ENCODE results near the gene CPM.

The CPM gene

GRCh38 chr12:68904351-68904962, 28.5 kb downstream of the CPM start:
- Histone ChIP-seq H3K9me3 (ENCODE audit: insufficient read depth, low read depth, low read length) (no peaks in the 10 kb centered on the region), H3K27me3 (ENCODE audit: insufficient read depth, low read length) (no peaks in the 10 kb centered on the region), H3K9ac (ENCODE audit: low read depth, low read length) (no peak overlapping the region), H3K36me3 (ENCODE audit: insufficient read depth, low read length) (no peaks in the 10 kb centered on the region), H3K27ac (ENCODE audit: low read depth, low read length) (no peak overlapping the region), H3K4me1 (ENCODE audit: insufficient read depth, low read length) (peaks cover 3% of the 10 kb centered on the region; the same call in 1 of the 2 replicates), H3K4me3 (ENCODE audit: low read length) (no peak overlapping the region)
- 97% methylated on average over 4 of the region's 4 CpGs for WGBS

GRCh38 chr12:68903511-68903910, 29.5 kb downstream of the CPM start:
- Histone ChIP-seq H3K27me3 (ENCODE audit: insufficient read depth, low read length) (no peaks in the 10 kb centered on the region), H3K9me3 (ENCODE audit: insufficient read depth, low read depth, low read length) (no peaks in the 10 kb centered on the region), H3K4me3 (ENCODE audit: low read length) (no peak overlapping the region), H3K27ac (ENCODE audit: low read depth, low read length) (no peak overlapping the region), H3K36me3 (ENCODE audit: insufficient read depth, low read length) (no peaks in the 10 kb centered on the region), H3K4me1 (ENCODE audit: insufficient read depth, low read length) (peaks cover 3% of the 10 kb centered on the region; the same call in 1 of the 2 replicates), H3K9ac (ENCODE audit: low read depth, low read length) (no peak overlapping the region)
- WGBS = 95% methylated on average over 7 of the region's 8 CpGs

GRCh38 chr12:68901551-68901950, 31.4 kb downstream of the CPM start:
- Histone ChIP-seq H3K4me3 (ENCODE audit: low read length) (no peak overlapping the region), H3K36me3 (ENCODE audit: insufficient read depth, low read length) (no peaks in the 10 kb centered on the region), H3K9me3 (ENCODE audit: insufficient read depth, low read depth, low read length) (no peaks in the 10 kb centered on the region), H3K9ac (ENCODE audit: low read depth, low read length) (no peak overlapping the region), H3K27ac (ENCODE audit: low read depth, low read length) (no peak overlapping the region), H3K27me3 (ENCODE audit: insufficient read depth, low read length) (no peaks in the 10 kb centered on the region), H3K4me1 (ENCODE audit: insufficient read depth, low read length) (peaks cover 3% of the 10 kb centered on the region; the same call in 1 of the 2 replicates)
- WGBS = 85% methylated on average over 2 of the region's 2 CpGs

GRCh38 chr12:68901145-68901544, 31.8 kb downstream of the CPM start:
- Histone ChIP-seq H3K4me3 (ENCODE audit: low read length) (no peak overlapping the region), H3K36me3 (ENCODE audit: insufficient read depth, low read length) (no peaks in the 10 kb centered on the region), H3K27me3 (ENCODE audit: insufficient read depth, low read length) (no peaks in the 10 kb centered on the region), H3K4me1 (ENCODE audit: insufficient read depth, low read length) (peaks cover 3% of the 10 kb centered on the region; the same call in 1 of the 2 replicates), H3K9ac (ENCODE audit: low read depth, low read length) (no peak overlapping the region), H3K27ac (ENCODE audit: low read depth, low read length) (no peak overlapping the region), H3K9me3 (ENCODE audit: insufficient read depth, low read depth, low read length) (no peaks in the 10 kb centered on the region)
- WGBS = 93% methylated on average over 2 of the region's 2 CpGs

DNA sequence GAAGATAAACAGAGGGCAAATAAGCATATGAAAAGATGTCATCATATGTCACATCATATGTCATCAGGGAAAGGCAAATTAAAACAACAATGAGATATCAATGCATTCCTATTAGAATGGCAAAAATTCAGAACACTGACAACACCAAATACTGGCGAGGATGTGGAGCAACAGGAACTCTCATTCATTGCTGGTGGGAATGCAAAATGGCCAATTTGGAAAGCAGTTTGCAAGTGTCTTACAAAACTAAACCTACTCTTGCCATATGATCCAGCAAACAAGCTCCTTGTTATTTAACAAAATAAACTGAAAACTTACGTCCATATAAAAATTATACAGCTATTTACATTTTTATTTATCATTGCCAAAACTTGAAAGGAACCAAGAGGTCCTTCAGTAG, 32.7 kb downstream of the CPM start:
- WGBS = 80% methylated on average over 1 of the region's 2 CpGs
- H3K4me1 ChIP-seq (ENCODE audit: insufficient read depth, low read length) = peaks cover 3% of the 10 kb centered on the region; the same call in 1 of the 2 replicates

GRCh38 chr12:68899251-68899771, 33.7 kb downstream of the CPM start:
- 91% methylated on average over 4 of the region's 4 CpGs for WGBS
- Histone ChIP-seq H3K4me1 (ENCODE audit: insufficient read depth, low read length) (peaks cover 3% of the 10 kb centered on the region; the same call in 1 of the 2 replicates), H3K27ac (ENCODE audit: low read depth, low read length) (no peak overlapping the region)

More for the DNA sequence above, 32.7 kb downstream of the CPM start:
- no peaks in the 10 kb centered on the region for H3K27me3 ChIP-seq (ENCODE audit: insufficient read depth, low read length)
- H3K4me3 ChIP-seq (ENCODE audit: low read length) = no peak overlapping the region
- H3K9ac ChIP-seq (ENCODE audit: low read depth, low read length) = no peak overlapping the region
- H3K9me3 ChIP-seq (ENCODE audit: insufficient read depth, low read depth, low read length) = no peaks in the 10 kb centered on the region
- no peaks in the 10 kb centered on the region for H3K36me3 ChIP-seq (ENCODE audit: insufficient read depth, low read length)
- H3K27ac ChIP-seq (ENCODE audit: low read depth, low read length) = no peak overlapping the region

DNA sequence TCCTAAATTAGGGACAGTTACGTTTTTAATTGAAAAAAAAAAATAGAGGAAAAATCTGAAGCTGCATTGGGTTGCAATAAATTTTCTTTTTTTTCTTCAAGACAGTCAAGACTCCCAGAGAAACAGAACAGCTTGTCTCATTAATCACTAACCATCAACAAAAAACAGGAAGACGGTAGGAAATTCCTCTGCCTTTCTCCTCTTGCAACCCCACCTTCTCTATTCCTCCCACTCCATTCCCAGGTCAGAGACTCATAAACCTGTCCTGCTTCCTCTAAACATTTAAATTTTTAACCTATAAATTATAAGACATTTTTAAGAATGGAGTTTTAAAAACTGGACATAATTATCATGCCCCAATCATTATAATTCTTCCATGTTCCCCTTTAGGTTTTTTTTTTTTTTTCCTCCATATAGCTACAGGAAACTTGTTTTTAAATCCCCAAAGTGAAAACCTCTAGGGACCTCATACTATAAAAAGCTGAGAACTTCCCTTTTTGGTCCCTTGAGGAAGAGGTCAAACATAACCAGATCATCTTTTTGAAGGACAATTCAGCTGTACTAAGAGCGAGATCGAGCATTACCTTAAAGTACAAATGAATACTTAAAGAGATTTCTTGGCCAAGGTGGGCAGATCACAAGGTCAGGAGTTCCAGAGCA, 36.0 kb downstream of the CPM start:
- Histone ChIP-seq H3K9me3 (ENCODE audit: insufficient read depth, low read depth, low read length) (no peaks in the 10 kb centered on the region), H3K27me3 (ENCODE audit: insufficient read depth, low read length) (no peaks in the 10 kb centered on the region), H3K27ac (ENCODE audit: low read depth, low read length) (no peak overlapping the region), H3K36me3 (ENCODE audit: insufficient read depth, low read length) (no peaks in the 10 kb centered on the region), H3K4me1 (ENCODE audit: insufficient read depth, low read length) (peaks cover 3% of the 10 kb centered on the region; the same call in 1 of the 2 replicates), H3K9ac (ENCODE audit: low read depth, low read length) (no peak overlapping the region), H3K4me3 (ENCODE audit: low read length) (no peak overlapping the region)
- 83% methylated on average over 4 of the region's 4 CpGs for WGBS

More at GRCh38 chr12:68899251-68899771, 33.7 kb downstream of the CPM start:
- Histone ChIP-seq H3K4me3 (ENCODE audit: low read length) (no peak overlapping the region), H3K36me3 (ENCODE audit: insufficient read depth, low read length) (no peaks in the 10 kb centered on the region), H3K9me3 (ENCODE audit: insufficient read depth, low read depth, low read length) (no peaks in the 10 kb centered on the region), H3K27me3 (ENCODE audit: insufficient read depth, low read length) (no peaks in the 10 kb centered on the region), H3K9ac (ENCODE audit: low read depth, low read length) (no peak overlapping the region)

DNA sequence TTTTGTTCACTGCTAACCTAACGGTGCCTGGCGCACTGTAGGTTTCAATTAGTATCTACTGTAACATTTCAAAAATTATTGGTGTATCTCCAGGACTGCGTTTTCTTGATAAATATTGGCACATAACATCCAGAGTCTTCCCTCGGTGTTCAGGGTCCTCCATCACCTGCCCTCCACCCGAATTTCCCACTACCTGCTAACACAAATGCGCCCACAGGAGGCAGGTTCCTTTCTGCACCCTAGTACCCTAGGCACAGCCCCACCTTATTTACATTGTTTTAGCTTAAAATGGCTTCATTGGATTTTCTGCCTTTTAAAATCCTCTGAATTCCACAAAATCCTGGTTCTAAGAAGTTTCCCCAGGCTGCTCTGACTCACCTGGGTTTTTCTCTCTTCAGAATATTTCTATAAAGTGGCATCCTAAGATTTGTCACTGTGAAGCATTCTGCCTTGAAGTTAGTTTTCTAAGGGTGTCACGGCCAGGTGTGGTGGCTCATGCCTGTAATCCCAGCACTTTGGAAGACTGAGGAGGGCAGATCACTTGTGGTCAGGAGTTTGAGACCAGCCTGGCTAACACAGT, 38.6 kb downstream of the CPM start:
- WGBS = 95% methylated on average over 7 of the region's 7 CpGs
- Histone ChIP-seq H3K27ac (ENCODE audit: low read depth, low read length) (no peak overlapping the region), H3K27me3 (ENCODE audit: insufficient read depth, low read length) (no peaks in the 10 kb centered on the region)

DNA sequence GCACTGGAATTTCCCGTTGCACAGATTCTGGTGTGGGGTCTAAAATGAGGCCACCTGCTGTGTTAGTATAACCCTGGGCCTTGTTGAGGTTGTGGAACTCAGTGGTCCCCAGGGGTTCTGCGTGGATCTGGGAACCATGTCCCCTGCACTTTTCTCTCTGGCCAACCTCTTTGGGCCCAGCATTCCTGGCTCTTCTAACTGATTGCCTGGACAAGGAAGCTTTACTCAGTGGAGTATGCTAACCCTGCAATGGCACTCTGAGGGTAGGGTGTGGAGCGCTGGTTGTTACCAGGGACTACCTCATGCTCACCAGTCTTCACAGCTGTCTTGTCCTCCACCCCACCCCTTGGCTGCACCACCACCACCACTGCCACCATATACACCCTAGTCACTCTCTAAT, 39.2 kb downstream of the CPM start:
- Histone ChIP-seq H3K27ac (ENCODE audit: low read depth, low read length) (no peak overlapping the region), H3K4me1 (ENCODE audit: insufficient read depth, low read length) (no peaks in the 10 kb centered on the region; the same call in 1 of the 2 replicates)

More for the DNA sequence above, 38.6 kb downstream of the CPM start:
- Histone ChIP-seq H3K9me3 (ENCODE audit: insufficient read depth, low read depth, low read length) (no peaks in the 10 kb centered on the region), H3K4me1 (ENCODE audit: insufficient read depth, low read length) (no peaks in the 10 kb centered on the region; the same call in 1 of the 2 replicates), H3K9ac (ENCODE audit: low read depth, low read length) (no peak overlapping the region), H3K4me3 (ENCODE audit: low read length) (no peak overlapping the region), H3K36me3 (ENCODE audit: insufficient read depth, low read length) (no peaks in the 10 kb centered on the region)

GRCh38 chr12:68893201-68893600, 39.8 kb downstream of the CPM start:
- Histone ChIP-seq H3K4me1 (ENCODE audit: insufficient read depth, low read length) (no peaks in the 10 kb centered on the region; the same call in 1 of the 2 replicates), H3K36me3 (ENCODE audit: insufficient read depth, low read length) (no peaks in the 10 kb centered on the region), H3K27me3 (ENCODE audit: insufficient read depth, low read length) (no peaks in the 10 kb centered on the region), H3K9me3 (ENCODE audit: insufficient read depth, low read depth, low read length) (no peaks in the 10 kb centered on the region), H3K9ac (ENCODE audit: low read depth, low read length) (no peak overlapping the region), H3K4me3 (ENCODE audit: low read length) (no peak overlapping the region), H3K27ac (ENCODE audit: low read depth, low read length) (no peak overlapping the region)
- 94% methylated on average over 2 of the region's 2 CpGs for WGBS

More for the DNA sequence above, 39.2 kb downstream of the CPM start:
- no peaks in the 10 kb centered on the region for H3K36me3 ChIP-seq (ENCODE audit: insufficient read depth, low read length)
- no peaks in the 10 kb centered on the region for H3K27me3 ChIP-seq (ENCODE audit: insufficient read depth, low read length)
- H3K4me3 ChIP-seq (ENCODE audit: low read length) = no peak overlapping the region
- WGBS = 87% methylated on average over 3 of the region's 3 CpGs
- no peaks in the 10 kb centered on the region for H3K9me3 ChIP-seq (ENCODE audit: insufficient read depth, low read depth, low read length)
- no peak overlapping the region for H3K9ac ChIP-seq (ENCODE audit: low read depth, low read length)

DNA sequence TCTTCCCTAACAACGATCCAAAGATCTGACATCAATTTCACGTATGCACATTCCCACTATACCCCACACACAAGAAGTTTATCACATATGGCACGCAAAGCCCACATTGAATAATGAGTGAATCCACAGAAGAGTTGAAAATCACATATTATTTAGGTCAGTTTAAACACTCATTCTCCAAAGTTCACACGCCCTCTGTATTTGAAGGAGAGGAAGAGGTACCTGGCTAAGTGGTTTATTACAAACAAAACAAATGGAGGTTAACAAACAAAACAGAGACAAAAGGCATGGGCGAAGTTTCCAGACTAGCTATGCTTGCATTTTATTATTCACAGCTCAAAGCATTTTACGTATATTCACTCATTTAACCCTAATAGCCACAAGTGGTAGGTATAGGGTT, 41.8 kb downstream of the CPM start:
- Histone ChIP-seq H3K27me3 (ENCODE audit: insufficient read depth, low read length) (no peaks in the 10 kb centered on the region), H3K4me3 (ENCODE audit: low read length) (no peak overlapping the region), H3K36me3 (ENCODE audit: insufficient read depth, low read length) (no peaks in the 10 kb centered on the region), H3K9ac (ENCODE audit: low read depth, low read length) (no peak overlapping the region), H3K9me3 (ENCODE audit: insufficient read depth, low read depth, low read length) (no peaks in the 10 kb centered on the region), H3K27ac (ENCODE audit: low read depth, low read length) (no peak overlapping the region), H3K4me1 (ENCODE audit: insufficient read depth, low read length) (no peaks in the 10 kb centered on the region)
- WGBS = 96% methylated on average over 4 of the region's 6 CpGs

Measured in HUES64 (cell line).